Panc1 (cell line): ENCODE results near the gene ZNF428.

Experiments
- CTCF ChIP-seq: fragments of 450-650 bp; IDR thresholded peaks from 2 replicates; pipeline ENCODE4 v1.5.1; 2017; ENCODE audit warnings: mild to moderate bottlenecking
- POLR2AphosphoS5 ChIP-seq: IDR thresholded peaks from 2 replicates; pipeline ENCODE4 v1.6.1; 2012; ENCODE audit warnings: mild to moderate bottlenecking, low read depth, low read length, moderate library complexity
- SIN3A ChIP-seq: IDR thresholded peaks from 2 replicates; pipeline ENCODE4 v1.6.1; 2012; ENCODE audit warnings: low read depth, mild to moderate bottlenecking, low read length, moderate library complexity, borderline replicate concordance; ENCODE audit not compliant: insufficient read depth
- TF ChIP-seq, protein P1 (sequence below), 2 experiments: IDR thresholded peaks; 2 replicates each; pipeline ENCODE4 v1.6.1; 2011 to 2012; ENCODE audit warnings: low read depth in 2 of 2, control low read depth in 1 of 2, low read length in 1 of 2, mild to moderate bottlenecking in 1 of 2, moderate library complexity in 1 of 2; ENCODE audit not compliant: insufficient read depth in 1 of 2

DNA sequence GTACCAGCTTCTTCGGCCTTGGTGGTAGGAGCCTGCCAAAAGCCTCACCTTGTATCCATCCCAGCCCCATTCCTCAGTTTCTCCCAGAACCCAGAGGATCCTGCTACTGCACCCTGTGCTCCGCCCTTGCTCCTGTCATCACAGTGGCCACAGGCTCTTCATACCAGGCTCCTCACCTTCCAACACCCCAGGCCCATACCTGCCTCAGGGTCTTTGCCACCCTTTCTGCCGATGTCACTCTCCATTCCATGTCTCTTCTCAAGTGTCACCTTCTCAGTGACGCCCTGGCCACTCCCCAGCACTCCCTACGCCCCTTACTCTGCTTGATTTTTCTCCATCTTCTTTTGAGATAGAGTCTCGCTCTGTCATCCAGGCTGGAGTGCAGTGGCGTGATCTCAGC is 9.6 kb downstream of the ZNF428 start:
- TF ChIP-seq CTCF (no peak), POLR2AphosphoS5 (no peak), SIN3A (no peak)
- TF ChIP-seq, protein P1, sequence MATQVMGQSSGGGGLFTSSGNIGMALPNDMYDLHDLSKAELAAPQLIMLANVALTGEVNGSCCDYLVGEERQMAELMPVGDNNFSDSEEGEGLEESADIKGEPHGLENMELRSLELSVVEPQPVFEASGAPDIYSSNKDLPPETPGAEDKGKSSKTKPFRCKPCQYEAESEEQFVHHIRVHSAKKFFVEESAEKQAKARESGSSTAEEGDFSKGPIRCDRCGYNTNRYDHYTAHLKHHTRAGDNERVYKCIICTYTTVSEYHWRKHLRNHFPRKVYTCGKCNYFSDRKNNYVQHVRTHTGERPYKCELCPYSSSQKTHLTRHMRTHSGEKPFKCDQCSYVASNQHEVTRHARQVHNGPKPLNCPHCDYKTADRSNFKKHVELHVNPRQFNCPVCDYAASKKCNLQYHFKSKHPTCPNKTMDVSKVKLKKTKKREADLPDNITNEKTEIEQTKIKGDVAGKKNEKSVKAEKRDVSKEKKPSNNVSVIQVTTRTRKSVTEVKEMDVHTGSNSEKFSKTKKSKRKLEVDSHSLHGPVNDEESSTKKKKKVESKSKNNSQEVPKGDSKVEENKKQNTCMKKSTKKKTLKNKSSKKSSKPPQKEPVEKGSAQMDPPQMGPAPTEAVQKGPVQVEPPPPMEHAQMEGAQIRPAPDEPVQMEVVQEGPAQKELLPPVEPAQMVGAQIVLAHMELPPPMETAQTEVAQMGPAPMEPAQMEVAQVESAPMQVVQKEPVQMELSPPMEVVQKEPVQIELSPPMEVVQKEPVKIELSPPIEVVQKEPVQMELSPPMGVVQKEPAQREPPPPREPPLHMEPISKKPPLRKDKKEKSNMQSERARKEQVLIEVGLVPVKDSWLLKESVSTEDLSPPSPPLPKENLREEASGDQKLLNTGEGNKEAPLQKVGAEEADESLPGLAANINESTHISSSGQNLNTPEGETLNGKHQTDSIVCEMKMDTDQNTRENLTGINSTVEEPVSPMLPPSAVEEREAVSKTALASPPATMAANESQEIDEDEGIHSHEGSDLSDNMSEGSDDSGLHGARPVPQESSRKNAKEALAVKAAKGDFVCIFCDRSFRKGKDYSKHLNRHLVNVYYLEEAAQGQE (IDR thresholded peaks at IDR 0.05; ENCODE audit: insufficient read depth in 1 of 2, low read depth in 2 of 2, low read length in 1 of 2) = no peak
